ENCODE data around the gene PTPN14.

The PTPN14 gene

DNA sequence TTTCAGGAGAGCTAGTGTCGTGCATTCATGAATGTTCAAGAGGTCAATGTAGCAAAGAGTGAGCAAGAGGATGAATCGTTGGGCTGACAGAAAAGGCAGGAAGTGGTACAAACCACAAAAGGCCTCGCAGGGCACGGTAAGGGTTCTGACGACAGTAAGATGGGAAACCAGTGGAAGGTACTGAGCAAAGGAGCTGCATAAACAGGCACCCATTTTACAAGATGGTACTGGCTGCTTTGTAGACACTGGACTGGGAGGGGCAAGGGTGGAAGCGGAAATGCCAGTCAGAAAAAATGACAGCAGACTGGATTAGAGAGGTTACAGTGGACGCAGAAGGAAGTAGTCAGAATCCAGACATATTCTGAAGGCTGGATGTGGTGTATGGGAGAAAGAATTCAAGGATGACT, 123.5 kb downstream of the PTPN14 start:
- peak; percentile 16 to 34 for DNase-seq (ENCODE audit: low read depth in 2 of 2)

DNA sequence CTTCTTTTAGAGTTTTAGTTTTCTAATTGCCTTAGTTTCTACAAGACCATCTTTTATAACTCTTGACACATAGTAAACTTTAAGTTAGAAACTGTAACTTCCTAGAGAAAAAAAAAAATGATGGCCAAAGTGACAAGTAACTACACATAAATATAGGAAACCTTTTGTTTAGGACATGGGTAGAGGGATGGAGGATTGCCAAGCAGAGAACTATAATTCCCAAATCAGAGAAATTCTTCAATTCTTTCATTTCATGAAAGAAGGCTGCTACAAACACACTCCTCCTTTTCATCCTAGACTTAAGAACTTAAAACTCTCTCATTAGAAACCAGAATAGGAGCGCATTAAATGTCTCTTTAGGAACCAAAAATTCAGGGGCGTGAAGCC, 125.0 kb downstream of the PTPN14 start:
- DNase-seq (ENCODE audit: low read depth in 2 of 2), result no peak

DNA sequence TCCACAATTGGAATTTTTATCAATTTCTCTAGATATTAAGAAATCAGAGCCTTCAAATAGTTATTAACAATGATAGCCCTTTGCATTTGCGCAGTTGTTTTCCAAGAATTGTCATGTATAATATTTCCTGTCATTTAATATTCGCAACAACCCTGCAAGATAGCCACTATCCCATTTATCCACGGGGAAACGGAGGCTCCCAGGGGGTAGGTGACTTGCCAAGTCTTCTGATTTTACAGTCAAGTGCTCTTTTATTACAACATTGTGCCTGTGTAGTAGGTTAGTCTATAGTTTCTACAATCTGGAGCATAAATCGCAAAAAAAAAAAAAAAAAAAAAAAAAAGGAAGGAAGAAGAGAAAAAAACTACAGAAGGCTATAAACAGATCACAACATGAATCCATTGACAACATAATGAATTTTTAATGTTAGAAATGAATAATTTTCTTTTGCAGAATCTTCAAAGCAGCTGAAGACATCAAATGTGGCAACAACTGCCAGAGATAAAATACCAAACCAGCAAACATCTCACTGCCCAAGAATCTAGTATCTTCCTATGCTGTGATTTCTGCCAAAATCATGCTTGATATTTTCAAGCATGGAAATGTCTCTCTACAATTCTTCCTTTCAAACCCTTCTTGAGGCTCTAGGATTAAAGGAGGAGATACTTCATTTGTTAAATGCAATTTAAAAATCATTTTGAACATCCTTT, 125.5 kb downstream of the PTPN14 start:
- DNase-seq (ENCODE audit: low read depth in 2 of 2), result no peak

DNA sequence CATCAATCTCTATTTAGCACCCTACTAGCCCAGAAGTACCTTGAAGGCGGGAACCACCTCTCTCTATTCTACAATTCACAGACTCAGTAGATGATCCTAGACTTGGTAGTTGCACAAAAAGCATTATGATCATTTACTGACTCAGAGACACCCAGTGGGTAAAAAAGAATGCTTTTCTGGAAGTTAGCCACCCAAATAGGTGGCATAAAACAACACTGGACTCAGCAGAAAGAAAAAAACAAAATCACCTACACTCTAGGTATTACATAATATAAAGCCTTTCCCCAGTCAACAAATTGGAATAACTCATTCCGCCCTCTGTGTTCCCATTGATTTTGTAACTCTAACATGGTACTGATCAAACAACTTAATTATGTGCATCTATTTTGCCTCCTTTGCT, 126.3 kb downstream of the PTPN14 start:
- DNase-seq (ENCODE audit: low read depth in 2 of 2), result no peak

DNA sequence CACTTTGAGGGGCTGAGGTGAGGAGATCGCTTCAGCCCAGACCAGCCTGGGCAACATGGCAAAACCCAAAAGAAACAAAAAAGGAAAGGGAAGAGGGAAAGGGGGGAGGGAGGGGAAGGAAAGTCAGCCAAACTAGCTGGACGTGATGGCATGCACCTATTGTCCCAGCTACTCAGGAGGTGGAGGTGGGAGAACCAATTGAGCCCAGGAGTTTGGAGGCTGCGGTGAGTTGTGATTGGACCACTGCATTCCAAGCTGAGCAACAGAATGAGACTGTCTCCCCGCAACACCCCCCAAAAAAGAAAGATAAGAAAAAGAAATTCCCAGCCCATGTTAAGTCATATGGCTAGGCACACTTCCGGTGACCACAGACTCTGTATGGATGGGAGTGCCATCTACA, 128.4 kb downstream of the PTPN14 start:
- no peak for DNase-seq (ENCODE audit: low read depth in 2 of 2)

DNA sequence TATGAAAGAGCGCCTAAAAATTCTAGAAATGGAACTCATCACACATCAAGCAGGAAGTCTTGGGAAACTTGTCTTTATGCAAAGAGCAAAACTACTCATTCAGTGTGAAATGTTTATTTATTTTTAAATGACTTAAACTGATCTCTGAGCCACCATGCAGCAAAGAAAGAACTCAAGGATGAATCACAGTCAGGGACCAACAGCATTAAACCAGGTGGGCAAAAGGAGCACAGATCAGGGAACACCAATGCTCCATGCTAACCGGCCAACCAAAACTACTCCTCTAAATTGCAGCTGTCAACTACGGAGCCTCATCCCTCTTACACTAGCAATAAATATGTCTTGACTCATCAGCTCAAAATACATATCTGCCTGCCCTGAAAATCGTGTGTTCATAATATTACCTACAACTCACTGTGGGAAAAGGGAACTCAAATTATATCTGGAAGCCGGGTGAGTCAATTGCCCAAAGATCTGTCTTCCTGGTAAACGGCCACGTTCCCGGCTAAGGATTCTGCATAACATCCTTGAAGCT, 129.2 kb downstream of the PTPN14 start:
- DNase-seq (ENCODE audit: low read depth in 2 of 2), result no peak

DNA sequence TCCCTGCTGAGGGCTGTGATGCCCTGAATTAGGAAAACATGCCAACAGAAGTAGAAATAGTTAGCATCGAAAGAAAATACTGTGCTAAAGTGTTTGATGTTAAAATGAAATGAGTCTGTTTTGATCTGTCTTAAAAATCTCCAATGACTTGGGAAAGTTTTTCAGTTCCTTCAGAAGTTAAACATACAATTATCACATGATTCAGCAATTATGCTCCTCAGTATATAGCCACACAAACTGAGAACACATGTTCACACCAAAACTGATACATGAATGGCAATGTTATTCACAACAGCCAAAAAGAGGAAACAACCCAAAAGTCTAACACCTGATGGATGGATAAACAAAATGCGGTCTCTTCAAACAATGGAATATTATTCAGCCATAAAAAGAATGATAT, 130.6 kb downstream of the PTPN14 start:
- no peak for DNase-seq (ENCODE audit: low read depth in 2 of 2)

DNA sequence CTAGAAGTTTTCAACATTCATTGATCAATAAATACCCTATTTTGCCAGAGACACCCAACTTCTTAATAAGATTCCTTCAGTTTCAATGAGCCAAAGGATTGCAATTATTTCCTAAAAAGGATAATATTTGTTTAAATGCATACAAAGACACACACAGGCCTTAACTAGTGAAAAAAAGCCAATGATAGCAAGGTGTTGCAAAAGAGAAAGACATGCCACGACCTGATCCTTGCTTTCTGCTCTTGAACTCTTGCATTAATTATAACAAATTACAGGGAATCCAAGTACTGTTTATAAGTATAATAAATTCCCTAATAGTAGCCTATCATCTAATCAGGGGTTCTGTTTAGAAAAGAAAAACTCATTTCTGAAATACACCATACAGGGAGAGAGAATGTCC, 131.1 kb downstream of the PTPN14 start:
- DNase-seq (ENCODE audit: low read depth in 2 of 2), result no peak

DNA sequence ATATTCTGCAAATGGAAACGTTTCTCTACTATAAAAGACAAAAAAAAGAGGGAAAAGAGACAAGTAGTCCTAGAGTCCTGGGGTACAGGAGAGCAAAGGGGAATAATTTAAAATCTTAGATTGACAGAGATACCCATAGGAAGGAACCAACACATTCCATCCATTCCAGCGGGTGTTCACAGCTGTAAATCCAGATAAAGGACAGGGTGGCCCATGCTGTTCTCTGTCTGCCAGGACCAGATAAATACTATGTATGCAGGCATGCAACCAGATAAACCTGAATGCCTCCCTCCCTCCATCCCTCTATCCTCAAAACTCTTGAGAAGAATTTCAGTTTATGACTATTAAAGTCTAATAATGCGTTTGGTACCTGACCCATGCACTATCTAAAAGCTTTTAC, 131.8 kb downstream of the PTPN14 start:
- DNase-seq (ENCODE audit: low read depth in 2 of 2), result no peak

DNA sequence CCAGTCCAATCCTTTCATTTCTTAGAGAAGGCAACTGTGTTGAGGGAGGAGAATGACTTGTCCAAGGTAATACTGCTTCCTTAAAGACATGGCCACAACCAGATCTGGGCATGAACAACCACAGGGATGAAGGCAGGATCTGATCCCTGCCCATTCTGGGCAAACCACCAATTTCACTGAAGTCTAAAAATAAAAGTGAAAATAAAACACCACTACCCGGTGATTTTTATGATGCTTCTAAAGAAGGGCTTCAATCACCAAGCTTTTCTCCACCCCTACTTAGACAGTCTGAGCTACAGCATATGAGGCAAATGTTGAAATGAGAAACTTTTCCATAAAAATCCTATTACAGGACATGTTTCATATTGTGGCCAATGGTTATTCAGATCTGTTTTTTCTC, 133.0 kb downstream of the PTPN14 start:
- no peak for DNase-seq (ENCODE audit: low read depth in 2 of 2)

DNA sequence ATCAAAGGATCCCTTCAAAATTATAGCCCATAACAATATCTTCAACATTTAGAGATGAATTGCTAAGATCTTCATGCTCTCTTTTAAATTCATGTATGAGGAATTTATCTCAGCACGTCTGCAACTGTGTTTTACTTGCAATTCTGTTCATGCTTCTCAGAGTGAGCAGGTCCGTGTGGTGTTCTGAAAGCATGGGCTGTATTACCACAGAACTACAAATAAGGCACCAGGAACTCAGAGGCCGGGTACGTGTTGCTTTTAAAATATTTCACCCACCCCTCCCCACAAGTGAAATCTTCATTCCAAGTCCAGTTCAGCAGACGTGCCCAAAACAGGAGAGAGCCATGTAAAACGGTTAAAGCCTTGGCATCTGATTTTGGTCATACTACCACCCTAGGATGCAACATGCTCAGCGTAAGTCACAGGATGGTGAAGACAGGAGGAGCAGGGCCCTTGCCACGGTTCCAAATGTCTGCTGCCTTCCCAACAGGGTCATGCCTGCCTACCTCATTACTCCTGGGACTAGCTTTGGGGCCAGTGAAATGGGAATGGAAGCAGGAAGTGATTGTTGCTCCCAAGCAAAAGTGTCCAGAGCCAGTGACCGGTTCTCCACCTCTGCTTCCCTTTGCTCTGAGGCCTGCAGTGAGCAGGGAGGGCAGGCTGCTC, 133.7 kb downstream of the PTPN14 start:
- DNase-seq (ENCODE audit: low read depth in 2 of 2), result no peak

DNA sequence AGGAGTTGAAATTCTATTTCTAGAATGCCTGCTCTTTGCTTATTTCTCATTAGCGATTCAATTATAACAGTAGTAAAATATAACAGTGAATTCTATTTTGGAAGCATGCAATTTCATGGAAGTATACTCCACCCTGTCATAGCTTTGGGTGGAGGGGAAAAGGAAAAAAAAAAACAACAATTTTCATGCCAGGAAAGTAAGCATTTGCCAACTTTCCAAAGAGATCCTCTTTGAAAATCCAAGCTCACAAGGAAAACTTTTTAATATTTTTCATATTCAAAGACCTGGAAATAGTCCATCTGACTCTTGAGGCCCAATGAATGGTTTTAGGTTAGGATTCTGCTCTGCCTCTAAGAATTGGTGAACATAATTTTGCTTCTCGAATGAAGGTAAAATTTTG, 134.5 kb downstream of the PTPN14 start:
- DNase-seq (ENCODE audit: low read depth in 2 of 2), result no peak

DNA sequence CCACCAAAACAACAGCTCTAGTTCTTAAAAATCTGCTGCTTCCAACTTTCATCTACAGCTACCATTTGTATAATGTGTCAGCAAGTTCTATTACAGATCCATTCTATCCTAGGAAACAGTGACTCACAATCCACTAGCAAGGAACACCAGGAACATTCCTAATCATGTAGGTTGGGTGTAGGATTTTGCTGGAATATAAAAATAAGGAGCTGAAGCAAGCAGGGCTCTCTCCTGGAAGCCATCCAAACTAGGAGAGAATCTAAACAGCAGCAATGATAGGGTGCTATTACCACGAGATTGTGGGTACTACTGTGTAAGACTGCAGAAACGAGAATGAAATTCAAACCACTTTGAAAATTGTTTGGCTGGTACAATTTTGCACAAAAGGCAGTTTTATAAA, 135.0 kb downstream of the PTPN14 start:
- DNase-seq (ENCODE audit: low read depth in 2 of 2), result no peak

DNA sequence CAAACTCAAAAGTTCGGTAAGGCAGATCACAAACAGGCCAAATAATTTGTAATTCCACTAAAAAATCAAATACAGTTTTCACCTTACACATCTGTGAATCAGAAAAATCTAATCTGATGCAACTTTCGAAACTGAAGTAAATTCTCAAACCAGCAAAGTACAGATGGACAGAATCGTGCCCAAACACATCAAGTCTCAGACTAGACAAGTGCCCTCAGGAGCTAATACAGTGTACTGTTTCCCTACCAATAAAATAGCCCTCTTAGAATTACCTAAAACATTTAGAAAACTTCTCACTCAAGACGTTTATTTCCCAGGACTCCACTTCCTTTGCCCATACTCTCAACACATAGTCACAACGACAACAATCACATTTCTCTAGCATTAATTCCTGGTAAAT, 136.3 kb downstream of the PTPN14 start:
- no peak for DNase-seq (ENCODE audit: low read depth in 2 of 2)

DNA sequence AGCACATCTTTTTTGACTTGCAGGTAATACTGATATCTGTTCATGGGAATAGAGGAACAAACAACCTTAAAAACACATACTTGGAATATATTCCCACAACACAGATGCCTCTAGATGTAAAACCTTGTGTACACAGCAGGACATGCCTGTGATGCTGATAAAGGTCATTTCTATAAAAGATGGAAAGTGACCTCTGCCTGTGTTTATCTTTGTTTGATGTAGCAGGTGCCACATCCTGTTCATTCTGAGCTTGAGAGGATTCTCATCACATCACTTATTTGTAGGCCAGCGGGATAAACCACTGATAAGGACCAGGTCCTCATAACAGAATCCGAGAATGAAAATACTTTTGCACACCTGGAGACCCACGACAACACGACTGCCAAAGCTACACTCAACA, 136.7 kb downstream of the PTPN14 start:
- no peak for DNase-seq (ENCODE audit: low read depth in 2 of 2)

DNA sequence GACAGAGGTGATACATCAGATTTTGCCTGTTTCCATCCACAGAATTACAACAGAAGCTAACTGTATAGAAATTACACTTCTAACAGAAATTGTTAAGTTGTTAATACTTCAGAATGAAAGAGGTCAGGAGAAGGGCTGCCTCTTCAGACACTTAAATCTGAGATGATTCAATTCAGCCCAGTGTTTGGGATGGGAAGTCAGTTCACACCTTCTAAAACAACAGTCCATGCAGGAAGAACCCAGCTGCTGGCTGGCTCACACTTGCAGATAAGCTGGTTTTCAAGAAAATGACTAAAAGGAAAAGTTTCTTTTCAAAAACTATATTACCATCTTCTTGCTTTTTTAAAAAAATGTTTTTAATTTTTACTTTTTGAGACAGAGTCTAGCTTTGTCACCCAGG, 138.1 kb downstream of the PTPN14 start:
- no peak for DNase-seq (ENCODE audit: low read depth in 2 of 2)

DNA sequence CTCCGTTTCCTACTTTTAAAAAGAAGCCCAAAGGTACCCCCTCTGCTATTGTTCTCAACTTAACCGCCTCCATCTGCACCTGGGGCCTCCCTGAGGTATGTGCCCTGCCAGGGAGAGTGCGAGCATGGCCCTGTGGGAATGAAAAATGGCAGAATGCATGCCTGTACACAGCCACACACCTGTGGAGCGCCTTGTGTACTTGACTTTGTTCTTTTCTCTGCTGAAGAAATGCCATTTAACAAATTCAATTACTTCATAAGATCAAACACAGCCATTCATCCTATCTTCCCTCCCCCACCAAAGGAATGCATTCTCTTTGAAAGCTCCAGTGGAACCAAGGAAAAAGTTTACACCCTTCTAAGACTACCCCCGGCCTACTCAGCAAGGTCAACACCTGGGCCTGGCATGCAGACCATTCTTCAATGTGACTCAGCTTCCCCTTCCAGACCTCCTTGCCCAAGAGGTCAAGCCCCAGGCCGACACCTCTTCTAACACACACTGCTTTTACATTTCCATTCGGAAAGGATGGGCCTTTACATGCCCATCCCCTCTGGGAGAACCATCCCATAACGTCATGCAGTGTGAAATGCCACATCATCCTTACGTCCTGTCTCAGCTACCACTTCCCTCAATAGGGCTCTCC, 146.7 kb downstream of the PTPN14 start:
- no peak for DNase-seq (ENCODE audit: low read depth in 2 of 2)

DNA sequence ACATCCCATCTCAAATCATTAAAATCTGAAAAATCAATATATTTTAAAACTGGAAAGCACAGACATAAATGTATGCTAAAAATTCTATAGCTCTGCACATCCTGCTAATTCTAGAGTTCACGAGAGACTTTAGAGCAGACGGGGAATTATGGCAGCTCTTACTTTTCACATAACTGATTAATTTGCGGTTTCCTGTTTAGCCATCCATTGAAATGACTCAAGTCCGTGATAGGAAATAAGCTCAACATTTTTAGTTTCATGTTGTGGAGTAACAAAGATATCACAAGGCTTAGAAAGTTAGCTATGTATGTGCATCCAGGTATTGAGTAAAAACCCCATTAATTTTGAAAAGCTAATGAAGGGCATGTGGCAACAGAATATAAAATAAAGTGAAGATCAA, 147.2 kb downstream of the PTPN14 start:
- DNase-seq (ENCODE audit: low read depth in 2 of 2), result no peak

DNA sequence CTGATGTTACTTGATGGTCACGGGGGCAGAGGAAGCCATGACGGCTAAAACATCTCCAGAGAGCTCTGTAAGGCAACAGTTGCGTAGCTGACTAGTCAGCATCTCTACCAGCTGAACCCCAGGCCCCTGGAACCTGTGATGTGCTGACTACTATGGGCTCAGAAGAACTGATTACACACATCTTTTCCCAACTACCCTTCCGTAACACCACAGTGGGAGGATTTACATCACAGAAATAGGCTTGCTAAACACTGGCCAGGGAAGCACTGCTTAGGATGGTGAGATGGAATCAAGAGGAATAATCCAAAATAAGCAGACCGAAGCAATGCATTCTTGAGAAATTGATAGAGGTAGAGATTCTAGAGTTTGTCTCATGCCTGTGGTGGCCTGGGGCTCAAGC, 148.0 kb downstream of the PTPN14 start:
- no peak for DNase-seq (ENCODE audit: low read depth in 2 of 2)

DNA sequence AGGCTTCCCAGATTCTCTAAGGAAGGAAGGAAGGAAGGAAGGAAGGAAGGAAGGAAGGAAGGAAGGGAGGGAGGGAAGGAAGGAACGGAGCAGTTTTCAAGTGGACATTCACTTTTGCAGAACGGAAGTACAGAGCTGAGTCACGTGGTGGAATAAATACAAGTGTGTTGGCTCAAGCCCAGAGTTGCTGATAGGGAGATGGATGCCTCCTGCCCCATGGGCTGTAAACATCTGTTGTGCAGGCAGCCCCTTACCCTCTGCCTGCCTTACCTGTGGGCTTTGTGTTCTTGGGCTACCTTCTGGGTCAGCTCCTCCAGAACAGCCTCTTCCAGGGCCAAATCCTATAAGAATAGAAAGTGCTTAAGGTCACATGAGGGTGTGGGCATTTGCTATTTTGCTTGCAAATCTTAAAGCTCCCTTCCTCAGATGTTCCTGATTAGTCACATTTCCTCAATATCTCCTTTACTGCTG, 148.8 kb downstream of the PTPN14 start:
- DNase-seq (ENCODE audit: low read depth in 2 of 2), result no peak

DNA sequence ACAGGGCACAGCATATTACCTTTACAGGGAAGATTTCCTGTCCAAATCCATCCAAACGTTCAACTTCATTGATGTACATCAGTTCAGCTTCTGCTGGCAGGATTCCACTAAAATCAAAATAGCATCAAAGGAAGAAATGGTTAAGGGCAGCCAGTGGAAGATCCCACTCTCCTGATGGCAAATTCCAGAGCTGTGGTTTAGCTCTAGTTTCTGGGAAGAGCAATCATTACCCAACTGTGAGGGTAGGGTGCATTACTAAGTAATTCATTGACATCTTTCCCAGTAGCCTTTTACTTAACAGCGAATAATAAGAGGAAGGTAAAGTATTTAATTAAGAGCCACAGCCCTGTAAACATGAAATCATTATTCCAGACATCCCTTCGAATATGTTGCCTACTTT, 149.7 kb downstream of the PTPN14 start:
- DNase-seq (ENCODE audit: low read depth in 2 of 2), result no peak

DNA sequence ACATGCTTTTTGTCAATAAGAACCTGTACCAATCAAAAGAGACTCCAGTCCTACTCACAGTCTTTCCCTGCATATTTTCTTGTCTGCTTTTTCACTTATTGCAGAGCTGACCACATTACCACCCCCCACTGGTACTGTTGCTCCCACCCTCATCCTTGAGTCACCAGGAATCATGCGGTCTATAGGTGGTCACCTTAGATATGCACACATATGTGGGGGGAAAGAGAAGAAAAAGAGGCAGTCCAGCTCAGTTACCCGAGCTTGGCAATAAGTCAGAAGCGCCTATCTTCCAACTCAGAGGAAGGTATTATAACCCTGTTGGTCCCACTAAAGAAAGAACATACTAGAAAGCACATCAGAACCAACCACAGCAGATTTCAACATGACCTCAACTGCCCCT, 151.3 kb downstream of the PTPN14 start:
- no peak for DNase-seq (ENCODE audit: low read depth in 2 of 2)

DNA sequence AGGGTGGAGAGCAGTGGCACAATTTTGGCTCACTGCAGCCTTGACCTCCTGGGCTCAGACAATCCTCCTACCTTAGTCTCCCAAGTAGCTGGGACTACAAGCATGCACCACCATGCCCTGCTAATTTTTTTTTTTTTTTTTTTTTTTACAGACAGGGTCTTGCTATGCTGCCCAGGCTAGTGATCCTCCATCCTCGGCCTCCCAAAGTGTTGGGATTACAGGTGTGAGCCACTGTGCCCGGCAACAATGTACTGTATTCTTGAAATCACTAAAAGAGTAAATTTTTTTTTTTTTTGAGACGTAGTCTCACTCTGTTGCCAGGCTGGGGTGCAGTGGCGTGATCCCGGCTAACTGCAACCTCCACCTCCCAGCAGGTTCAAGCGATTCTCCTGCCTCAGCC, 152.9 kb downstream of the PTPN14 start:
- DNase-seq (ENCODE audit: low read depth in 2 of 2), result no peak

Measured in stimulated activated CD8-positive, alpha-beta memory T cell treated with anti-CD3 and anti-CD28 coated beads, Interleukin-2, amount 100 ng/mL, for 1 hour (primary cell).